Fibroblast of mammary gland (primary cell): ENCODE data around the gene CAMLG.

Experiments
- DNase-seq: peaks from one replicate; pipeline ENCODE4 v3.0.0-alpha.2; 2010; ENCODE audit warnings: low read depth
- H3K4me3 ChIP-seq: 2 replicates; pipeline ENCODE4 v1.5.1; 2011; ENCODE audit warnings: low read depth, mild to moderate bottlenecking, low read length, moderate library complexity; ENCODE audit not compliant: control insufficient read depth
- TF ChIP-seq, protein P1 (sequence below): conservative IDR thresholded peaks from 2 replicates; pipeline ENCODE4 v1.5.1; 2011; ENCODE audit warnings: low read depth, low read length, inconsistent platforms; ENCODE audit not compliant: control insufficient read depth, insufficient read depth

Gene CAMLG

DNA sequence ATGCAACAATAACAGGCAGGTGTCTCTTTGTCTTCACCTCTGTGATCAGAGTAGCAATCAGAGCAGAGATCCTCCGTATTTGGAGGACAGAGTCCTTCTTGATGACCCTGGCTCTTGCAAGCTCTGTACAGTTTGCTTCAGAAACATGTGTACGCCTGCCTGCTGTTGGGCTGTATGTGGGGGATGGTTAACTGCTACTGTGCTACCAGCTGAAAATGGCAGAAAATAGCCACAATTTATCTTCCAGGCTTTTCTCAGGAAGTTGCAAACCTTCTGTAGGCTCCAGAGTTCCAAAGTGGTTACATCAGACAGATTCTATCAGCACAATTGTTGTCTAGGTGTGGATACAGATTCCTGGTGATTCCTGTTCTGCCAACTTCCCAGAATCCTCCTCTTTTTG is 55.7 kb downstream of the CAMLG start:
- no peak for DNase-seq
- TF ChIP-seq, protein P1, sequence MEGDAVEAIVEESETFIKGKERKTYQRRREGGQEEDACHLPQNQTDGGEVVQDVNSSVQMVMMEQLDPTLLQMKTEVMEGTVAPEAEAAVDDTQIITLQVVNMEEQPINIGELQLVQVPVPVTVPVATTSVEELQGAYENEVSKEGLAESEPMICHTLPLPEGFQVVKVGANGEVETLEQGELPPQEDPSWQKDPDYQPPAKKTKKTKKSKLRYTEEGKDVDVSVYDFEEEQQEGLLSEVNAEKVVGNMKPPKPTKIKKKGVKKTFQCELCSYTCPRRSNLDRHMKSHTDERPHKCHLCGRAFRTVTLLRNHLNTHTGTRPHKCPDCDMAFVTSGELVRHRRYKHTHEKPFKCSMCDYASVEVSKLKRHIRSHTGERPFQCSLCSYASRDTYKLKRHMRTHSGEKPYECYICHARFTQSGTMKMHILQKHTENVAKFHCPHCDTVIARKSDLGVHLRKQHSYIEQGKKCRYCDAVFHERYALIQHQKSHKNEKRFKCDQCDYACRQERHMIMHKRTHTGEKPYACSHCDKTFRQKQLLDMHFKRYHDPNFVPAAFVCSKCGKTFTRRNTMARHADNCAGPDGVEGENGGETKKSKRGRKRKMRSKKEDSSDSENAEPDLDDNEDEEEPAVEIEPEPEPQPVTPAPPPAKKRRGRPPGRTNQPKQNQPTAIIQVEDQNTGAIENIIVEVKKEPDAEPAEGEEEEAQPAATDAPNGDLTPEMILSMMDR: no peak
- H3K4me3 ChIP-seq: no peak overlapping the region

DNA sequence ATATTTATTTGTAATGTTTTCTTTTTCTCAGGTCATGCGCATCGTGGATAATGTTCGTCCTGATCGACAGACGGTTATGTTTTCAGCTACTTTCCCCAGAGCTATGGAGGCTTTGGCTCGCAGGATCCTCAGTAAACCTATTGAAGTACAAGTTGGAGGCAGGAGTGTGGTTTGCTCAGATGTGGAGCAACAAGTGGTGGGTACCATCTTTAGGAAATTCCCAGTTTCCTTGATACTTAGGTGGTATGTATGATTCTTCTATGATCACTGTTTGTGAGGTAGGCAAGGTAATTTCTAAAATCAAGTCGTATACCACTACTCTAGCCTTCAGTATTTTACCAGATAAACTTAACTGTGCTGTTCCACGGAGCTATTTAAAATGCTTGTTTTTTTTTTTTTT is 56.5 kb downstream of the CAMLG start:
- TF ChIP-seq, protein P1: no peak
- no peak overlapping the region for H3K4me3 ChIP-seq
- DNase-seq: no peak

DNA sequence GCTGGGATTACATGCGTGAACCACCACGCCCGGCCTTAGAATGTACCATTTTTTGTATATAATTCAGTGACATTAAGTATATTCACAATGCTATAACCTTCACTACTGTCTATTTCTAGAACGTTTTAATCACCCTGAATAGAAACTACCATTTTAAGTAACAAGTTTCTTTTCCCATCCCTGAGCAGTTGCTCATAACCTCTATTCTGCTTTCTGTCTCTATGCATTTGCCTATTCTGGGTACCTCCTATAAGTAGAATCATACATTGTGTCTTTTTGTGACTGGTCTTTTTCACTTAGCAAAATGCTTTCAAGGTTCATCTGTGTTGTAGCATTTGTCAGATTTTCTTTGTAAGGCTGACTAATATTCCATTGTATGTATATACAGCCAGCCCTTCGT is 60.1 kb downstream of the CAMLG start:
- TF ChIP-seq, protein P1: no peak
- no peak overlapping the region for H3K4me3 ChIP-seq
- no peak for DNase-seq
